GM21825 (cell line): ENCODE measurements around the gene KCNK10.

Experiments used
- ATAC-seq: cut with Tn5 transposase; IDR thresholded peaks from one replicate; pipeline ENCODE4 v1.9.1; 2021; ENCODE audit warnings: mild to moderate bottlenecking, moderate library complexity; ENCODE audit not compliant: unreplicated experiment

Gene KCNK10

GRCh38 chr14:88191605-88192004, 131.5 kb downstream of the KCNK10 start:
- ATAC-seq: no peak

DNA sequence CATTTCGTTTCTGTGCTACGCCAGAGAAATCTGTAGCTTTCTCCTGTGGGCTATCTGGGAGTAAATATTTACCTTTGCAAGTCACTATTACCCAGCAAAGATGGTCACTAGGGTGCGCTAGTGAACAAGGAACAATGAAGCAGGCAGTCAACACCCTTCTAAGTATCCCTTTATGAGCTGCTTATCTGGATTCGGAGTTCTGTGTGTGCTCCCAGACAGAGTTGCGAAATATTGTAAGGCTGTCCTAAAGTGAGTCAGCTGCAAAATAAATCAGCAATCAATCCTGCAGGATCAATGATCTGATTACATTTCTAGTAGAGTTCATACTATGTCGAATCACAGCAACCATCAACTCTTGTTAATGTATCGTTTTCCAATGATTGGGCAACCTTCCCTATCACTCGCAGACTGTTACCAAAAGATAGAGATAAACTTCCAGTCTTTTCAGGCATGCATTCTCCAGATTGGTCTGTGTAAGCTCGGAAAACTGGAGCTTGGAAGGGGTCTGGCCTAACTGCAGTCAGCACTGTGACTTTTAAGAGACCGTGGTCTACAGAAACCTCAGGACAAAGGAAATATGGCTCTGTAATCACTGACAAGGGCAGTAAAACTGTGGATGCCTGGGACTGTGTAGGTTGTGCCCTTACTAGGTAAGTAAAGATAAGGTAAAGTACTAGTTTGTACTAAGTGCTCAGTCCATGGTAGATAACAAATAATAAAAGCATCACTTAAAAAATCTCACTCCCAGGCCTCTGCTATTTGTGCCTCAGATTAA, 133.5 kb downstream of the KCNK10 start:
- ATAC-seq: peak; percentile 78

GRCh38 chr14:88188745-88189416, 134.2 kb downstream of the KCNK10 start:
- ATAC-seq: peak; percentile 29

- ATAC-seq: no peak
These were observed 137.2 kb downstream of the KCNK10 start for GRCh38 chr14:88185843-88186242.

DNA sequence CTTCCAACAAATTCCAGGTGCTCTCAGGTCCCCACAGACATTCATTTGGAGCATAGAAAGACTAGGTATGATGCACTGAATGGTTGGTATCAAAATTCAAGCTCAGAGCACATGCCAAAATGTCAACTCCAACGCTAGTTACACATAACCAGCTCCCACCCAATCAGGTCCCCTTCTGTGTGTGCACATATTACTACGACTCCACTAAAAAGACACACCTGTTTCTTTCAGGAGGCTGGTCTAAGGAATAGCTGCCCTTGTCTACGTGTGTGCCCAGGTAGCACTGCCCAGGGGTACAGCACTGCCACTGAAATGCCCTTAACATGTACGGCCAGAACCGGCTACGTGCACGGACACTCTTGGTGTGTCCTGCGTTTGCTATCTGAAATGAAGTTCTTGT, 138.1 kb downstream of the KCNK10 start:
- no peak for ATAC-seq

GRCh38 chr14:88181072-88181471, 142.0 kb downstream of the KCNK10 start:
- ATAC-seq: no peak

- ATAC-seq: no peak
These were observed 143.4 kb downstream of the KCNK10 start for GRCh38 chr14:88179716-88180115.

- ATAC-seq: no peak
These were observed 152.7 kb downstream of the KCNK10 start for GRCh38 chr14:88170333-88170732.

GRCh38 chr14:88168498-88169165, 154.4 kb downstream of the KCNK10 start:
- ATAC-seq: peak; percentile 81

DNA sequence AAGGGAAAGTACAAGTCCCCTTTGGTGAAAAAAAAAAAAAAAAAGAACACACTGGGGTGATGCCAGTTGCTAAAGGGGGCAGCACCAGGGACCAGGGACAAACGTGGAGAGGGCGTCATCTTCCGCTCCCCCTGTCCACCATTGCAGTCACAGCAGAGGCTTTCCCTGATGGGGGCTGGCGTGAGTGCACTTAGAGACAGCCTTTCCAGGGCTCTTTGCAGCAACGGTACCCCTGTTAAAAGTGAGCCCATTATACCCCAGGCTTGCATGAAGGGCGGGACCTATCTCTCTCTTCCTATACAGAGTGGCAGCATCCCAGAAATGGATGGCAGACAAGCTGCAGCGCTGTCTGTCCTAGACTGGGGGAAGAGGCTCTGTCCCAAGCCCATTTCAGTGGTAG, 155.0 kb downstream of the KCNK10 start:
- ATAC-seq: no peak

GRCh38 chr14:88166616-88167015, 156.5 kb downstream of the KCNK10 start:
- no peak for ATAC-seq

GRCh38 chr14:88164906-88165534, 158.0 kb downstream of the KCNK10 start:
- ATAC-seq: no peak

GRCh38 chr14:88163731-88164255, 159.3 kb downstream of the KCNK10 start:
- no peak for ATAC-seq

DNA sequence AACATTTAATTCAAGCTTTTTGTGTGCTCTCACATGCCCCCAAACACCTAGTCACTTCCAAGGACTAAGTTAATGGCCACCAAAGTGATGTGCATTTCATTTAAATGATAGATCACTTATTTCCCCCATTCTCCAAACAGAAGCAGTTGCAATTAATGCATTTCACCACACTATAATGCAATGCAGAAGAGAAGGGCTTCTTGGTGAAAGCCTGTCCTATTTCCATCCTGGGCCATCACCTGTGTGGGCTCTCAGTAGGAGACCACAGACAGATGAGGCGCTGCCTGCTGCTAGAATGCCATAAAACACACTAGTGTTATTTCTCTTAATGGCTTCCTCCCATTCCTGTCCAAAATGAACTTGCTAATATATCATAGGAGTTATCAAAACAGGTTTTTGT, 166.9 kb downstream of the KCNK10 start:
- no peak for ATAC-seq

DNA sequence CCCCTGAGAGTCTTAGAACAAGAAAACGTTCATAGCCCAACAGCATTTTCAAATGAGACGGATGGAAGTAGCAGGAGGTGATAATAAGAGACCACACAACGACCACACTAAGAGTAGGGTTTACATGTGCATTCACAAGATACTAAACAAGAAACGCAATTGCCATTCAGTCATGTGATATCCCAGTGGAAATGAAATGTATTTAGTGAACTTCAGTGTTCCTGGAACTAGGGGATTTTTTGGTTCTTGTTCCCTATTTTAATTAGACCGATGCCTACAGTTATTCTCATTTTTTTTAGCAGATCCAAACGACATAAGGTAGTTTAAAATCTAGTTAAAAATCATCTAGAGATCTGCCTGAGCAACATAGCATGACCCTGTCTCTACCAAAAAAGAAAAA, 168.1 kb downstream of the KCNK10 start:
- ATAC-seq: no peak

GRCh38 chr14:88154321-88154720, 168.7 kb downstream of the KCNK10 start:
- ATAC-seq: no peak

DNA sequence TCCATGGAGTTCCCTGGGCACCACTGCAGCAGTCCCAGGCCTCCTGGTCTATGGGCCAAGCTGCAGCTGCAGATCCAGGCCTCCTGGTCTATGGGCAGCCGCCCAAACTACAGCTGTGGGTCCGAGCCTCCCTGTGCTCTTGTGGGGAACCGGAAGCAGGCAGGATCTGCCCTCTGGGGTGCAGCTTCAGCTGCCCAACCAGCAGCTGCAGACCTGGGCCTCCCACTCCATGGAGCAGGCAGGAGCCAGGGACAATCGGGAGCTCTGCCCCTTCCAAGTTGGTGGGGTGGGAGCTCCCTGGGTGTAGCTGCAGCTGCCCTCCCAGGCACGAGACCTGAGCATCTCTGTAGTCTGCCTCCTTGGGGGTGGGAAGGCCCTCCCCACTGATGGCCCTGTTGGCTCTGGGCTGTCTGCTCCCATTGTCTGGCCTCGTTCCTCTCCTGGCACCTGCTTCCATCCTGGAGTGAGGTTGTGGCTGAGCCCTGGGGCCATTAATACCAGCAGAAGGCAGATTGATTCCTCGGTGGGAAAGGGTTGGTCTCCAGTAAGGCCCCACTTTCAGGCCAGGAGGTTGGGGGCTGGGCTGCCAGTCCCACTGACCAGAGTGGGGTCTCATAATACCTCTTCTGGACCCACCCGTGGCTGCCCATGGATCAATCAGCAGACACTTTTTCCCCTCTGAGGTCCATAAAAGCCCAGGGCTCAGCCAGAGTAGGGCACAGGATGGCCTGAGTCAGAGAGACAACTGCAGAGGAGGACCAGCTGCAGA, 176.0 kb downstream of the KCNK10 start:
- no peak for ATAC-seq

- ATAC-seq: no peak
These were observed 179.3 kb downstream of the KCNK10 start for GRCh38 chr14:88143810-88144209.

DNA sequence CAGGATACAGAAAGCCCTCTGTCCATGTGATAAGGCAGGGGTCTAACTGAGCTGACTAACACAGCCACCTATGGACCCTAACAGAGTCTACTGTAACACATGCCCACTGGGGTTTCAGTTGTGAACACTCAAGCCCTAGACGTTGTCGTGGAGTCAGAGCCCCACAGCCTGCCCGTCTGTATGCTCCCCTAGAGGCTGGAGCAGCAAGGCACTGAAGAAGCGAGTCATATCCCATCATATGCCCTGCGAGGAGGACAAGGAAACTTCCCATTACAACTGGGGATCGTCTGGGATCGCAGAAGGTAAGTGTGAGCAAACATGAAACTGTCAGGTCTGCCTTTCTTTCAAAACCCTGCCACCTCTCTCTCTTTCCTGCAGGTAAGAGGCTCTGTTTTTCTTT, 180.1 kb downstream of the KCNK10 start:
- no peak for ATAC-seq

GRCh38 chr14:88140874-88141273, 182.2 kb downstream of the KCNK10 start:
- ATAC-seq: no peak
